Lung (tissue), 12 donors: ENCODE data around the gene VTI1A. TPM values are rescaled to one million over a fixed set of nuclear protein-coding genes. Genes with fewer than 3 reads are reported as not detected.
A peak's percentile ranks its signal among the peaks of the same experiment; 100 is the strongest.

Source experiments
- ATAC-seq: fragments of 200-7000 bp; cut with Tn5 transposase; one replicate; pipeline ENCODE4 v1.9.1; 2020; ENCODE audit warnings: moderate number of reproducible peaks; ENCODE audit not compliant: insufficient read depth, low FRiP score
- DNase-seq, 3 donors: peaks; one replicate each; pipeline ENCODE4 v3.0.0-alpha.2; 2013 to 2017
- H3K27ac ChIP-seq, 2 donors: one replicate each; pipeline ENCODE4 v1.5.1; 2013; ENCODE audit warnings: mild to moderate bottlenecking in 2 of 2, moderate library complexity in 2 of 2, control low read depth in 1 of 2, inconsistent platforms in 1 of 2, low read depth in 1 of 2, low read length in 1 of 2
- H3K27me3 ChIP-seq, 3 donors: one replicate each; pipeline ENCODE4 v1.5.1; 2013; ENCODE audit warnings: low read length in 2 of 3; ENCODE audit not compliant: control insufficient read depth in 3 of 3, insufficient read depth in 3 of 3
- H3K36me3 ChIP-seq, 4 donors: one replicate each; pipeline ENCODE4 v1.5.1; 2013; ENCODE audit warnings: low read length in 4 of 4, mild to moderate bottlenecking in 1 of 4, moderate library complexity in 1 of 4; ENCODE audit not compliant: control insufficient read depth in 4 of 4, insufficient read depth in 4 of 4
- H3K4me1 ChIP-seq, 5 donors: one replicate each; pipeline ENCODE4 v1.5.1; 2013; ENCODE audit warnings: low read length in 5 of 5, mild to moderate bottlenecking in 2 of 5, moderate library complexity in 1 of 5; ENCODE audit not compliant: control insufficient read depth in 5 of 5, insufficient read depth in 5 of 5
- H3K4me3 ChIP-seq: one replicate; pipeline ENCODE4 v1.5.1; 2013; ENCODE audit warnings: mild to moderate bottlenecking, control low read depth, moderate library complexity
- H3K9ac ChIP-seq, 2 donors: one replicate each; pipeline ENCODE4 v1.5.1; 2013; ENCODE audit warnings: low read length in 2 of 2, control low read depth in 1 of 2; ENCODE audit not compliant: insufficient read depth in 1 of 2
- H3K9me3 ChIP-seq, 4 donors: one replicate each; pipeline ENCODE4 v1.5.1; 2013; ENCODE audit warnings: low read length in 3 of 4, mild to moderate bottlenecking in 1 of 4, moderate library complexity in 1 of 4; ENCODE audit not compliant: control insufficient read depth in 4 of 4, insufficient read depth in 3 of 4
- CTCF ChIP-seq: IDR thresholded peaks from 2 replicates; pipeline ENCODE4 v1.5.1; 2012; ENCODE audit warnings: mild to moderate bottlenecking; ENCODE audit errors: control extremely low read depth, extremely low read depth
- WGBS, 2 donors: extraction: QIAGEN DNeasy Blood & Tissue Kit; methylation state at CpG; one replicate each; pipeline ENCODE4 v1.1.7; 2013; 5-methylcytosine and 5-hydroxymethylcytosine counted together
- polyA plus RNA-seq, 2 donors: library from polyadenylated mRNA; stranded (reverse); fragments of 200-250 nt; gene quantifications; one replicate each; pipeline ENCODE4 v1.2.1, GENCODE V29; 2013
- total RNA-seq, 2 donors: library from RNA; depleted of rRNA in 1 of 2; stranded (reverse); fragments of >200 nt in 1 of 2; gene quantifications; one replicate each; pipeline ENCODE4 v1.2.1, GENCODE V29; 2014 to 2021
- donor health status: control.
- donor health status: control.
- donor health status: Bipolar disorder and iron deficiency.
- donor health status: healthy.
- donor health status: DM: yes; HTN: yes; CAD: no.

Gene VTI1A
- total and polyA plus RNA-seq, 4 donors: 9.2 to 48.2 (median 28.4) TPM

- 98 to 99% methylated on average over 4 of the region's 4 CpGs for WGBS, 2 donors
- no peaks in the 10 kb centered on the region for H3K36me3 ChIP-seq
- TF ChIP-seq CTCF: no peak
- H3K9ac ChIP-seq: no peak overlapping the region
- H3K27ac ChIP-seq: no peak overlapping the region
- no peaks in the 10 kb centered on the region for H3K27me3 ChIP-seq
- no peak for ATAC-seq
- H3K4me3 ChIP-seq: no peak overlapping the region
- H3K9me3 ChIP-seq: peaks cover 0 to 3% (median 0%) of the 10 kb centered on the region in 4 donors
- no peak for DNase-seq
- peaks cover 0 to 18% (median 3%) of the 10 kb centered on the region in 5 donors for H3K4me1 ChIP-seq
These were observed 343.9 kb downstream of the VTI1A start for GRCh38 chr10:112790921-112791320.

GRCh38 chr10:112791447-112791846, 344.4 kb downstream of the VTI1A start:
- Histone ChIP-seq H3K27me3 (no peaks in the 10 kb centered on the region), H3K36me3 (no peaks in the 10 kb centered on the region), H3K9me3 (peaks cover 0 to 3% (median 0%) of the 10 kb centered on the region in 4 donors), H3K4me3 (no peak overlapping the region), H3K4me1 (peaks cover 0 to 18% (median 3%) of the 10 kb centered on the region in 5 donors), H3K27ac (no peak overlapping the region), H3K9ac (no peak overlapping the region)
- ATAC-seq (no peak), DNase-seq (no peak)
- TF ChIP-seq CTCF: no peak
- 82 to 88% methylated on average over 2 of the region's 2 CpGs for WGBS, 2 donors

GRCh38 chr10:112792487-112793201, 345.6 kb downstream of the VTI1A start:
- Histone ChIP-seq H3K4me1 (peaks cover 0 to 23% (median 3%) of the 10 kb centered on the region in 5 donors), H3K27me3 (no peaks in the 10 kb centered on the region), H3K9ac (peak overlapping the region; percentile 6 to 63), H3K36me3 (no peaks in the 10 kb centered on the region), H3K27ac (no peak overlapping the region), H3K4me3 (no peak overlapping the region), H3K9me3 (peaks cover 0 to 3% (median 0%) of the 10 kb centered on the region in 4 donors)
- no peak for TF ChIP-seq CTCF
- DNase-seq (peak in 2 of 3 donors; percentile 47 to 68), ATAC-seq (peak; percentile 77)
- WGBS, 2 donors: 64 to 80% methylated on average over 14 of the region's 14 CpGs
